GM23248 (cell line): ENCODE measurements around the gene JARID2.

Experiments used
- EZH2 ChIP-seq: fragments of 200-600 bp; sonication (generic); IDR thresholded peaks from 2 replicates; pipeline ENCODE4 v1.6.1; 2018; ENCODE audit warnings: antibody characterized with exemption, mild to moderate bottlenecking; ENCODE audit not compliant: insufficient read depth, poor library complexity, severe bottlenecking
- EZH2phosphoT487 ChIP-seq: fragments of 200-600 bp; sonication (generic); IDR thresholded peaks from 2 replicates; pipeline ENCODE4 v1.6.1; 2018; ENCODE audit warnings: antibody characterized with exemption, moderate library complexity, mild to moderate bottlenecking, low read depth; ENCODE audit not compliant: insufficient read depth

DNA sequence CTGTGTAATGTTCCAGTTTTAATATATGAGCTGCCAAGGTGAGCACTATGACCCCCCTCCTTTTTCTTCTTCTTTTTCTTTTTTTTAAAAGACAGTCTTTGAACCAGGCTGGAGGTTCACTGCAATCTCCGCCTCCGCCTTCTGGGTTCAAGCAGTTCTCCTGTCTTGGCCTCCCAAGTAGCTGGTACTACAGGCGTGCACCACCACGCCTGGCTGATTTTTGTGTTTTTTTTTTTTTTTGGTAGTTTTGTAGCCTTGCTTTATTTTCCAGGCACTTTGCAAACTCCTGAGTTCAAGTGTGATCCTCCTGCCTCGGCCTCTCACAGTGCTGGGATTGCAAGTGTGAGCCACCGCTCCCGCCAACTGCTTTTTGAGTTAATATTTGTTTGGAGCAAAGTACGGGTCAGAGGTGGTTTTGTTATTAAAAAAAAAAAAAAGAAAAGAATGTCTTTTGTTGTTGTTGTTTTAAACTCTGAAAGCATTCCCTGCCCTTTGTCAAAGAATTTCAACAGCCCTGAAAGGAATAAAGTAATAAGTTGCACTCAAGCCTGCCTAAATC, 78.6 kb downstream of the JARID2 start:
- TF ChIP-seq EZH2phosphoT487 (no peak), EZH2 (no peak)
